Adipose tissue (tissue), 3 donors: ENCODE data around the gene CELF2. TPM values are rescaled to one million over a fixed set of nuclear protein-coding genes. Genes with fewer than 3 reads are reported as not detected.

Source experiments
- H3K27ac ChIP-seq: one replicate; pipeline ENCODE4 v1.5.1; 2013; ENCODE audit warnings: low read depth, low read length
- WGBS, 3 donors: extraction: QIAGEN DNeasy Blood & Tissue Kit; methylation state at CpG; one replicate each; pipeline ENCODE4 v1.1.7; 2013; 5-methylcytosine and 5-hydroxymethylcytosine counted together
- polyA plus RNA-seq, 3 donors: library from polyadenylated mRNA; stranded (reverse); fragments of 200-250 nt; gene quantifications; one replicate each; pipeline ENCODE4 v1.2.3, GENCODE V29; 2013
- donor health status: healthy with polysubstance abuse.
- donor health status: Bipolar disorder and iron deficiency.
- donor health status: healthy.

The CELF2 gene
- polyA plus RNA-seq, 3 donors, result 3.5 to 26.7 (median 26.0) TPM

DNA sequence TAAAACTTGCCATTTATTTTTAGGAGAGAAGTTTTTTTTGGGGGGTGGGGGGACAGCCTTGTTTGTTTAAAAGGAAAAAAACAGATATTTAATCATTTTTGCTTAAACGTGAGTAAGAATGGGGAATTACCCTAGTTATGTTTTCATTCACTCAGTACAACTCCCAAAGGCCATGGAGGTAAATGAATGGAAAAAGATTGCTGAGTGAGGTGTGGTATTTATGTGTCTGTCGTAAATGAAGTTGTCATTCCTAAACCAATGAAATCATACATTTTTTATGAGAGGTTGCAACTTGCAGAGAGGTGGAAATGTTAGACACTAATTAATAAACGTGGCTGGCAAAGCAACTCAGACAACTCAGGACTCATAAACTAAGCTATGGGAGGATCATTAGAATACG lies 218.1 kb downstream of the CELF2 start:
- 51 to 76% (median 75%) methylated on average over 4 of the region's 4 CpGs for WGBS, 3 donors
- no peak overlapping the region for H3K27ac ChIP-seq

GRCh38 chr10:11236234-11236633 lies 218.6 kb downstream of the CELF2 start:
- no peak overlapping the region for H3K27ac ChIP-seq
- 47 to 62% (median 58%) methylated on average over 2 of the region's 2 CpGs for WGBS, 3 donors

DNA sequence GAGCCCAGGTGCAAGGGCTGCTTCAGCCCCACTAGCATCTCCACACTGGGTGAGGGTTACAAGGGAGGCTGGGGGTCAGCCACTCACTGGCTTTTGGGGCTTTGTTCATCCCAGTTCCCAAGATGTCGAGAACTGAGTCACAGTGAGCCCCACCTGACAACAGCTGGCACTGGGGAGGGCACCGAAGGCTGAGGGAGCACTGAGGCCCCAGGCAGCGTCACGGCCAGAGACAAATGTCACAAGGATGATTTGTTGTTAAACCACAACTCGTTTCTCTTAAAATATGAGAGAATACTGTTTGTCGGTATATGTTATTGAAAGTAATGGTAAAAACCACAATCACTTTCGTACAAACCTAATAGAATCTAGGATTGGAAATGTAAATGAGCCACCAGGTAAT lies 219.9 kb downstream of the CELF2 start:
- WGBS, 3 donors, result 74 to 81% (median 74%) methylated on average over 7 of the region's 7 CpGs

DNA sequence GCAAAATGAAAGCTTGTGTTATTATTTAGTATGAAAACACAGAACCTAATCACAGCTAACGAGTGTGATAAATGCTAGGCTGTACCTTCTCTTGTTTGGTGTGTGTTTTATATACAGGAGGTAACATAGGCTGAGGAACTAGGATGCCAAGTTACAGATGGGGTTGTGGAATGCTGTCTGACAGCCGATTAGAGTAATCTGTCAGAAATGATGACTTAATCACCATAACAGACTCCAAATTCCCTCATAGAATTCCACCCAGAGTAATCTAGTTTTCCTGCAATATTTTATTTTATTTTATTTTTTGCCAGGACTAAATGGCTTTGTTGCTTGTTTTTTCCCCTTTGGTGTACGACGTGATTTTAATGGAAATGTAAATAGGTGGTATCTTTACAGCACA lies 221.2 kb downstream of the CELF2 start:
- 46 to 62% (median 51%) methylated on average over 4 of the region's 4 CpGs for WGBS, 3 donors
- no peak overlapping the region for H3K27ac ChIP-seq

More for the DNA sequence above, 219.9 kb downstream of the CELF2 start:
- H3K27ac ChIP-seq, result no peak overlapping the region

- WGBS, 3 donors, result 88 to 90% (median 89%) methylated on average over 7 of the region's 7 CpGs
- no peak overlapping the region for H3K27ac ChIP-seq
These were observed 223.0 kb downstream of the CELF2 start for GRCh38 chr10:11240641-11241040.

DNA sequence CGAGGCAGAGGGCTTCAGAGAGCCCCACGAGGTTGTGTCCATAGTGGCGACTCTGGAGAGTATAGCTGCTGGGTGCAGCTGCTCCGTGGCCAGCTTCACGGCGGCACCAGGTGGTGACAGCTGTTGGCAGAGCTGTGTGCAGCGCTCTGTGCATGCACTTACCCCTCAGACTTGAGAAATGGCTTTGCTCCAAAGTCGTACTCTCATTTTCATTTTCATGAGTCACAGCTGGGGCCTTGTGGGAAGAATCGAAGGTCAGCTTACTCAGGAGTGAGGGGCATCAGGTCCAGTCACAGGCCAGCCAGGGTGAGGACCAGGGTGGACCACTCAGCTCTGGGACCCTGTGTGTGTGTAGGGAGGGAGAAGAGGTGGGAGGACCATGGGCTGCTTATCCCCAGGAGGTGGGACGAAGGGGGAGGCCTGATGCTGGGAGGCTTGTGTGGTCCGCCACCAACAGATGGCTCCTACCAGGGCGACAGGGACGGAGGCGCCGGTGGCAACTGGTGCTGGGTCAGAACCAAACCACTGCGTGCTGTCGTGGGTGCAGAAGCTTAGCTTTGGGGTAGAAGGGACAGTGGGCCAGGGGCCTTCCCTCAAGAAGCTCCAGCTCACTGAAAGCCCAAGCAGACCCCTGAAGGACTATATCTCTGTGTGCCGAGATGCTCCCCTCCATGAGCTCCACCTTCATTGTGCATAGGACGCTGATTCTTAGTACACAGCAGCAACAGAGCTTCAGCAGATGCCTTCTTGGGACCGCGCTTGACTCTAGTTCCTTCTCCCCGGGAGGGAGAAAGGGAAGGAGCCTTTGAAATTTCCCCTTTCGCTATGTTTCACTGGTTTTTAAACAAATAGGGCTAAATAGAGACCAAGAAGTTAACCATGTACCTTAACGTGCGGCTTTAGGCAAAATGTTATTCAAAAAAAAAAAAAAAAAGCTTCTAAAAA lies 225.0 kb downstream of the CELF2 start:
- 71 to 84% (median 77%) methylated on average over 25 of the region's 25 CpGs for WGBS, 3 donors
- H3K27ac ChIP-seq, result no peak overlapping the region

- WGBS, 3 donors, result 83 to 91% (median 85%) methylated on average over 12 of the region's 12 CpGs
- H3K27ac ChIP-seq, result no peak overlapping the region
These were observed 226.0 kb downstream of the CELF2 start for GRCh38 chr10:11243425-11244222.

- WGBS, 3 donors, result 69 to 85% (median 71%) methylated on average over 2 of the region's 2 CpGs
These were observed 227.4 kb downstream of the CELF2 start for GRCh38 chr10:11245095-11245479.

GRCh38 chr10:11245510-11245909 lies 227.8 kb downstream of the CELF2 start:
- no peak overlapping the region for H3K27ac ChIP-seq
- 79 to 90% (median 86%) methylated on average over 8 of the region's 8 CpGs for WGBS, 3 donors

More at GRCh38 chr10:11245095-11245479, 227.4 kb downstream of the CELF2 start:
- no peak overlapping the region for H3K27ac ChIP-seq

GRCh38 chr10:11245981-11246590 lies 228.4 kb downstream of the CELF2 start:
- WGBS, 3 donors, result 89 to 97% (median 93%) methylated on average over 9 of the region's 9 CpGs

DNA sequence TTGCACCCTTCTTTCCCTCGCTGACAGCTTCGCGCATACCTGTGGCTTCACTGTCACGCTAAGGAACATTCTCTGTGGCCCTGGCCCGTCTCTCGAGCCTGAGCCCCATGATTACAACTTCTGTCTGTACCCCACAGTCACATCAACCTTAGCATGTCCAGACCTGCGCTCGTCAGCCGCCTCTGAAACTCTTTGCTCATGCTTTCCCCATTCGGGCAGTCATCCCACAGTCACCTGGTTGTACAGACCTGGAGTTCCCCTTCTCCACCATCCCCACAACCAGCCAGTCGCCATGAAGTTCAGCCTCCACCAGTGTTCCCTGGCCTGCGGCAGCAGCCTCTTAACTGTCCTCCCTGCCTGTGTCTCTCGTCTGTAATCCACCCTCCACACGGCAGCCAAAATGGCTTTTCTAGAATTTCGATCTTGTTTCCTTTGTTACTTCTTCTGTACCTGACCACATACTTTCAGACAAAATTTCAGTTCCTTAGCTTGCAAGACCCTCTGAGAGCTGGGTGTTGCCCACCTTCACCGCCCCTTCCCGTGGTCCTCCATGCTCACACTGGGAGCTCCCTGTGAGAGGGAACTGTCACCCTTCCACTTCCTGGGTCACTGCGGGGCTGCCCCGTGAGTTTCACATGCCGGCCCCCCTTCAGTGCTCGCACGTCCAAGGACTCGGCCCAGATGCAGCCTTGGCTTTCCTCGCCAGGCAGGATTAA lies 229.2 kb downstream of the CELF2 start:
- 84 to 95% (median 94%) methylated on average over 24 of the region's 24 CpGs for WGBS, 3 donors
- H3K27ac ChIP-seq, result no peak overlapping the region

More at GRCh38 chr10:11245981-11246590, 228.4 kb downstream of the CELF2 start:
- H3K27ac ChIP-seq, result no peak overlapping the region

DNA sequence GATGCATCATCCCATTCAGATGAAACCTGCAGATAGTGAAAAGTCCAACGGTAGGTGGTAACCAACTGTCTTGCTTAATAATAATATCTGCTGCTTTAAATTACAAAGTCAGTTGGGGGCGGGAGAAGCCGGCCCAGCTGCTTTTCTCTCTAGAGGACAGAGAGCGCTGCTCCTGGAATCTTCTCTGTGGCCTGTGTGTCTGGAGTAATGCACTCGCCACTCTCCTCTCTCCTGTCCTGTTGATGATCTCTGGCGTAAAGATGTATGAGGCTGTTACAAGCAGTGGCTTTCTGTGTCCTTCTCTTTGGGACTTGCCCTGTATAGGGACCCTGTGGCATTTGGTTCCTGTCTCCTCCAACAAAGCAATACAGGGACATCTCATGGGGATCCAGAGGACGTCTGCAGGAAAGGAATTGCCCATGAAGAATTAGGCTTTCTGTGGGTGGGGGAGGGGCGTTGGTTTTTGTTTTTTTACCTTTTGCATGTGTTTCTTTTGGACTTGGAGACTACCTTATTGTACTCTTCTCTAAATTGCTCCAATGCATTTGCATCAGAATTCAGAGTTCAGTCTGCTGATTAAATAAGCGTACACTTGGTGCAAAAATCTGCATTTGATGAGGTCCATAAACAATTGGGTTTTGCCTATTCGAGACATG lies 231.6 kb downstream of the CELF2 start:
- 50 to 65% (median 64%) methylated on average over 10 of the region's 10 CpGs for WGBS, 3 donors

DNA sequence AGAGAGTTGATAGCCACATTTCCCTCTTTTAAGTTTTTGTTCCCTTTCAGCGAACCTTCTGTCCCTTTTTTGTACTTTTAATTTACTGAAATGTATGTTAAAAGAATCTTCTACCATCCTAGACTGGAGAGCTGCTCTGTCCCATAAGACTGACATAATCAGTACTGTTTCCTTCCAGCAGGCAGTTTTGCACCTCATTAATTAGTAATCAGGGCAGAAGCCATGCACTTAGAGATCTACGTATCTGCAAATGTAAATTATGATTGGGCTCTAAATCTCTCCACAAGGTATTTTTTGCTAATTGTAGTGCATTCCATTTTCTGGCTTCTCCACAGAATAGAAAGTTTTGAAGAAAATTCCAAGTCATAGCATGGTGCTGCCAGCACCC lies 232.1 kb downstream of the CELF2 start:
- no peak overlapping the region for H3K27ac ChIP-seq
- WGBS, 3 donors, result 68 to 78% (median 73%) methylated on average over 2 of the region's 2 CpGs

More for the DNA sequence above, 231.6 kb downstream of the CELF2 start:
- H3K27ac ChIP-seq, result no peak overlapping the region

DNA sequence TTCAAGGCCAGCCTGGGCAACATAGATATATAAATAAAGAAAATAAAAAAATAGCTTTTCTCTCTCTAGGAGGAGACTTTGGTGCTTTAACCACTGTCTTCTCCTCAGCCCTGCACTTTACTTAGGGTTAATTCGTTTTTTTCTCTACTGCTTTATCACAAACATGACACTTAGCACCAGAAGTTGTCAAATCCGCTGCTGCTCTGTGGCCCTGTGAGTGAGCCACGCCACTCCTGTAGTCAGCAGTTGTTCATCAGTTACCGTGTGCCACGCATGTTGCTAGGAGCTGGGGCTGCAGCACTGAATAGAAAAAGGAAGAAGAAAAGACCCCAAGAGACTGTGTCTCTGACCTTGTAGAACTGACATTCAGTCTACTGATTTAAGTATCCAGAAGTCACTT lies 232.6 kb downstream of the CELF2 start:
- no peak overlapping the region for H3K27ac ChIP-seq
- 83 to 92% (median 91%) methylated on average over 5 of the region's 5 CpGs for WGBS, 3 donors

- WGBS, 3 donors, result 77 to 88% (median 84%) methylated on average over 7 of the region's 7 CpGs
- H3K27ac ChIP-seq, result no peak overlapping the region
These were observed 235.2 kb downstream of the CELF2 start for GRCh38 chr10:11252887-11253286.

GRCh38 chr10:11253385-11254002 lies 235.8 kb downstream of the CELF2 start:
- WGBS, 3 donors, result 85 to 93% (median 92%) methylated on average over 10 of the region's 10 CpGs
- no peak overlapping the region for H3K27ac ChIP-seq

- H3K27ac ChIP-seq, result no peak overlapping the region
- 95 to 96% (median 96%) methylated on average over 12 of the region's 12 CpGs for WGBS, 3 donors
These were observed 237.5 kb downstream of the CELF2 start for GRCh38 chr10:11255156-11255555.
